KOPT-K1 (cell line): ENCODE data around the gene DENND6B.
"Not testable (repeated sequence)": the region's sequence is repeated elsewhere in the genome, so short reads cannot be mapped to it uniquely, and the experiment has no call there.

Source experiments
- H3K27ac ChIP-seq: fragments of 200-600 bp; sonication (generic); 2 replicates; pipeline ENCODE4 v1.5.1; 2016; ENCODE audit warnings: antibody characterized with exemption, mild to moderate bottlenecking, low read depth, low read length; ENCODE audit not compliant: poor library complexity, severe bottlenecking
- H3K36me3 ChIP-seq: fragments of 200-600 bp; sonication (generic); 2 replicates; pipeline ENCODE4 v1.5.1; 2017; ENCODE audit warnings: antibody characterized with exemption, mild to moderate bottlenecking, low read length, moderate library complexity; ENCODE audit not compliant: insufficient read depth
- H3K9me3 ChIP-seq: fragments of 200-600 bp; sonication (generic); 2 replicates; pipeline ENCODE4 v1.5.1; 2017; ENCODE audit warnings: antibody characterized with exemption, low read length, mild to moderate bottlenecking; ENCODE audit not compliant: insufficient read depth, poor library complexity, severe bottlenecking

Gene DENND6B

DNA sequence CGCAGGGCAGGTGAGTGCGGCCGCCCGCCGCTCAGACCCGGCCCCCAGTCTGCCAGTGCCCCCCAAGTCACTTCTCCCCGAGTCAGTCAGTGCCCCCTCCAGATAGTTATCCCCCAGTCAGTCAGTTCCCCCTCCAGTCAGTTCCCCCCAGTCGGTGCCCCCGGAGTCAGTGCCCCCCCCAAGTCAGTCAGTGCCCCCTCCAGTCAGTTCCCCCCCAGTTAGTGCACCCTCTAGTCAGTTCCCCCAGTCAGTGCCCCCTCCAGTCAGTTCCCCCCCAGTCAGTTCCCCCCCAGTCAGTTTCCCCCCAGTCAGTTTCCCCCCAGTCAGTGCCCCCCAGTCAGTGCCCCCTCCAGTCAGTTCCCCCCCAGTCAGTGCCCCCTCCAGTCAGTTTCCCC is 16.7 kb upstream of the DENND6B start:
- Histone ChIP-seq H3K36me3 (peaks cover 24% of the 10 kb centered on the region), H3K27ac (peak overlapping the region; percentile 75), H3K9me3 (no peaks in the 10 kb centered on the region)

GRCh38 chr22:50342651-50343540 is 16.1 kb upstream of the DENND6B start, which contains the start of gene PPP6R2:
TSS of gene PPP6R2 (plus strand) at chr22:50343327. CDS start at chr22:50393909, 50,582 bp downstream.
- Histone ChIP-seq H3K36me3 (peaks cover 18% of the 10 kb centered on the region), H3K9me3 (no peaks in the 10 kb centered on the region), H3K27ac (peak within 1 kb of the TSS; percentile 75)

DNA sequence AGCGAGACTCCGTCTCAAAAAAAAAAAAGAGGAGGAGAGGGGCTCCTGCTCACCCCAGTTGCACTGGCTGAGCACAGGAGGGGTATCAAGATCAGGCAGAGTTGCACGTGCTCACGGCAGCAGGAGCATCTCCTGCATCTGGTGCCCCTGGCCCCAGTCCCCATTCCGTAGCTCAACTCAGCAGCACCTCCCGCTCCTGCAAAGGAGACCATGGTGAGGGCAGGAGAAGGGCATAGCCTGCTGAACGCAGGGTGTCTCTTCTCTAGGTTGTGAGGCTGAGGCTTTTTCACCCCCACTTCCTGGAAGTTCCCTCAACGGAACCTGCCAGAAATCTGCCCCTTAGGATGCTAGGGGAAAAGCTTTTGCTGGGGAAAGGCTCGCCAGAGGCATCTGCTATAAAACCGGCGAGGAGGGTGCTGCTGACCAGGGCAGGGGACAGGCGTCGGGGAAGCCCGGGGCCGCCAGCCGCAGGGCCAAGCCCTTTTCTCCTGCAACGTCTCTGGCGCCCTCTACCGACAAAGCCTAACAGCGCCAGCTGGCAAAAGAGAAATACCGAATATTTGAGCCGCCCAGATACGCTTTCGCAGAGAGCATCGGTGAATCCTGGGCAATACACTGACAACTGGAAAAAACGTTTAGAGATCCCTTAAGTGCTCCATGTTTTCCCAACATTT is 15.3 kb upstream of the DENND6B start:
- Histone ChIP-seq H3K27ac (peak overlapping the region; percentile 75), H3K36me3 (peaks cover 10% of the 10 kb centered on the region), H3K9me3 (no peaks in the 10 kb centered on the region)

GRCh38 chr22:50339945-50340879 is 13.4 kb upstream of the DENND6B start:
- Histone ChIP-seq H3K36me3 (no peaks in the 10 kb centered on the region), H3K27ac (no peak overlapping the region), H3K9me3 (no peaks in the 10 kb centered on the region)

DNA sequence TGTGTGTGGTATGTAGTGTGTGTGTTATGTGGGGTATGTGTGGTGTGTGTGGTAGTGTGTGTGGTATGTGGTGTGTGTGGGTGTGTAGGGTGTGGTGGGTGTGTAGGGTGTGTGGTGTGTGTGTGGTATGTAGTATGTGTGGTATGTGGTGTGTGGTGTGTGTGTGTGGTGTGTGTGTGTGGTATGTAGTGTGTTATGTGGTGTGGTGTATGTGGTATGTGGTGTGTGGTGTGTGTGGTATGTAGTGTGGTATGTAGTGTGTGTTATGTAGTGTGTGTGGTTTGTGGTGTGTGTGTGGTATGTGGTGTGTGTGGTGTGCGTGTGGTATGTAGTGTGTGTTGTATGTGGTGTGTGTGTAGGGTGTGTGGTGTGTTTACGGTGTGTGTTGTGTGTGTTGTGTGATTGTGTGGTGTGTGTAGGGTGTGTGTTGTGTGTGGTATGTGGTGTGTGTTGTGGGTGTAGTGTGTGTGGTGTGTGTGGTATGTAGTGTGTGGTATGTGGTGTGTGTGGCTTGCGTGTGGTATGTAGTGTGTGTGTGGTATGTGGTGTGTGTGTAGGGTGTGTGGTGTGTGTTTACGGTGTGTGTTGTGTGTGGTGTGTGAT is 12.1 kb upstream of the DENND6B start:
- H3K9me3 ChIP-seq = no peaks in the 10 kb centered on the region
- no peak overlapping the region for H3K27ac ChIP-seq
- no peaks in the 10 kb centered on the region for H3K36me3 ChIP-seq

GRCh38 chr22:50338042-50338573 is 11.3 kb upstream of the DENND6B start:
- Histone ChIP-seq H3K36me3 (no peaks in the 10 kb centered on the region), H3K9me3 (no peaks in the 10 kb centered on the region), H3K27ac (no peak overlapping the region)

DNA sequence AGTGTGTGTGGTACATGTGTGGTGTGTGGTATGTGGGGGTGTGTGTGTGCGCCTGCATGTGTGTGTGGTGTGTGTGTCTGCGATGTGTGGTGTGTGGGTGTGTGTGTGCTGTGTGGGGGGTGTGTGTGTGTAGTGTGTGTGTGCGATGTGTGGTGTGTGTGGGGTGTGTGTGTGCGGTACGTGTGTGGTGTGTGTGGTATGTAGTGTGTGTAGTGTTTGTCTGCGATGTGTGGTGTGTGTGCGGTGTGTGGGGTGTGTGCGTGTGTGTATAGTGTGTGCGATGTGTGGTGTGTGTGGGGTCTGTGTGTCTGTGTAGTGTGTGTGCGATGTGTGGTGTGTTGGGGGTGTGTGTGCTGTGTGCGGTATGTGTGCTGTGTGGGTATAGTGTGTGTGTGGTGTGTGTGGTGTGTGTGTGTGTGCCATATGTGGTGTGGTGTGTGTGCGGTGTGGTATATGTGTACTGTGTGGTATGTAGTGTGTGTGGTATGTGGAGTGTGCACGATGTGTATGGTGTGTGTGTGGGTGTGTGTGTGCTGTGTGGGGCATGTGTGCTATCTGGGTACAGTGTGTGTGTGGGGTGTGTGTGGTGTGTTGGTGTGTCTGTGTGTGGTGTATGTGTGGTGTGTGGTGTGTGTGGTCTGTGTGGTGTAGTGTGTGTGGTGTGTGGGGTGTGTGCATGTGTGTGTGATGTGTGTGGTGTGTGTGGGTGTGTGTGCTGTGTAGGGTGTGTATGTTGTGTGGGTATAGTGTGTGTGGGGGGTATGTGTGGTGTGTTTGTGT is 10.6 kb upstream of the DENND6B start:
- no peak overlapping the region for H3K27ac ChIP-seq
- H3K9me3 ChIP-seq = no peaks in the 10 kb centered on the region
- H3K36me3 ChIP-seq = no peaks in the 10 kb centered on the region

GRCh38 chr22:50334433-50334832 is 7.6 kb upstream of the DENND6B start:
- not testable (repeated sequence) for H3K36me3 ChIP-seq, H3K27ac ChIP-seq

DNA sequence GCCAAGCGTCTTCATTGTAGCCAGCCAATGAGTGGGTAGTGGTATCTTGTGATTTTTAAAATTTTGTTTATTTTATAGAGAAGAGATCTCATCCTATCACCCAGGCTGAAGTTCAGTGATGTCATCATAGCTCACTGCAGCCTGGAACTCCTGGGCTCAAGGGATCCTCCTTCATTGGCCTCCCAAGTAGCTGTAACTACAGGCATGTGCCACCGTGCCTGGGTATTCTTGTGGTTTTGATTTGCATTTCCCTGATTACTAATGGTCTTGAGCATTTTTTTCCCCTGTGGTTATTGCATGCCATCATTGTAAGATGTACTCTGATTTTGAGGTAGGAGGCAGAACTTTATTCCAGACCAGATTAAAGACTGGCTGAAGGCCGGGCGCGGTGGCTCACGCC is 2.4 kb upstream of the DENND6B start:
- Histone ChIP-seq H3K9me3 (no peaks in the 10 kb centered on the region), H3K27ac (no peak overlapping the region), H3K36me3 (no peaks in the 10 kb centered on the region)

More at GRCh38 chr22:50334433-50334832, 7.6 kb upstream of the DENND6B start:
- not testable (repeated sequence) for H3K9me3 ChIP-seq

- Histone ChIP-seq H3K9me3 (no peaks in the 10 kb centered on the region), H3K27ac (no peak overlapping the region), H3K36me3 (no peaks in the 10 kb centered on the region)
Measured at GRCh38 chr22:50327711-50328019, 853 bp upstream of the DENND6B start.

DNA sequence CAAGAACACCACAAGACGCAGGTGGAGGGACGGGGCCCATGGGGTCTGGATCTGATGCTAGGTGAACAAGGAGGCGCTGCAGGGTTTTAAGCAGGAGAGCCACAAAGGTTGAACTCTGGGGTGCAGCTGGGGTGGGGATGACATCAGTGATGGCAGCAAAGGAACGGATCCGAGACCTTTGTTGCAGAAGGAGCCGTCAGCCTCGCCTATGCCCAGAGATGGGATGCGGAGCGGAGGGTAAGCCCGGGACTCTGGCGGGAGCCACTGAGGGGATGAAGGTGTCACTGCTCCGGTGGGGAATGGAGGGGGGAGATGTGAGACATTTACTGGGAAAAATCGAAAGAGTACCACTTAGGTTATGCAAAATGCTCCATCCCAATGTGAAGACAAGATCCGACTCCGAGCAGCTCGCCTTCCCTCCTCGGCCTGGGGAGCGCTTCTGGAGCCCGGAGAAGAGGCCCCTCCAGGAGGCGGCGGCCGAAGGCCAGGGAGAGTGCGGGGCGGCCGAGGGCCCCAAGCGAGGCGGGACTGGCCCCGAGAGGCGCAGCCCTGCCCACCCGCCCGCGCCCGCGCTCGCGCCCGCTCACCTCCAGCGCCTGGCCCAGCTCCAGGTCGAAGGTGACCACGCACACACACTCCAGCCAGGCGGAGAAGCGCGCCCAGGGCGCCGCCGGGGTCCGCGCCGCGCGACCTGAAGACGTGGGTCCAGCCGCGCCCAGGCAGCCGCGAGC is 422 bp downstream of the DENND6B start:
- Histone ChIP-seq H3K27ac (no peak overlapping the region), H3K9me3 (no peaks in the 10 kb centered on the region), H3K36me3 (no peaks in the 10 kb centered on the region)

DNA sequence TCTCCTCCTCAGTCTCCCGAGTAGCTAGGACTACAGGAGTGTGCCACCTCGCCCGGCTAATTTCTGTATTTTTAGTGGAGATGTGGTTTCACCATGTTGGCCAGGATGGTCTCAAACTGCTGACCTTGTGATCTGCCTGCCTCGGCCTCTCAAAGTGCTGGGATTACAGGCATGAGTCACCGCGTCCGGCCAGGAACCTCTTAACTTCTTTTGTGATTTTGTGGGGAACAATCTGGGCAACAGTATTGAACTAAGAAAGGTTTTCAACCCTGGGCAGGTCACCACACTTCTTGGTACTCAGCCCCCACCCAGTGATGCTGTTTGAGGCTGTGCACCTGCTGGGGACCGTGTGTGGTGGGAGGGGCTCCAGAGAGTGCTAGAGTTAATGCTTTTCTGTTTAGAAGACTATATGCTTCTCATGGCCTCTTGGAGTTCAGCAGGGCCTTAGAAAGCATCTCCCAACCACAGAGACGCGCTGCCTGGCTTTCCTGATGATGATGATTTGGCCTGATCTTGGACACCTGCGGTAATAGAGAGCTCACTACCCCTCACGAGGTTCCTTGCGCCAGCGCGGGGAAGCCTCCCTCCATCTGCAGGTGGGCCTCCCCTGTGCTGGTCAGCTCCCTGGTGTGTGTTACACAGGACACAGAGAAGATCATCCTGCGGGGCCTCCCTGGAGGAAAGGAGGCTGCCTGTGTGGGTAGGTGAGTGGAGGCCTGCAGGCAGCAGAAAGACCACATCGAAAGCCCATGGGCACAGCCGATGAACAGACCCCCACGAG is 1.2 kb downstream of the DENND6B start:
- no peak overlapping the region for H3K27ac ChIP-seq
- H3K36me3 ChIP-seq = no peaks in the 10 kb centered on the region
- H3K9me3 ChIP-seq = no peaks in the 10 kb centered on the region

DNA sequence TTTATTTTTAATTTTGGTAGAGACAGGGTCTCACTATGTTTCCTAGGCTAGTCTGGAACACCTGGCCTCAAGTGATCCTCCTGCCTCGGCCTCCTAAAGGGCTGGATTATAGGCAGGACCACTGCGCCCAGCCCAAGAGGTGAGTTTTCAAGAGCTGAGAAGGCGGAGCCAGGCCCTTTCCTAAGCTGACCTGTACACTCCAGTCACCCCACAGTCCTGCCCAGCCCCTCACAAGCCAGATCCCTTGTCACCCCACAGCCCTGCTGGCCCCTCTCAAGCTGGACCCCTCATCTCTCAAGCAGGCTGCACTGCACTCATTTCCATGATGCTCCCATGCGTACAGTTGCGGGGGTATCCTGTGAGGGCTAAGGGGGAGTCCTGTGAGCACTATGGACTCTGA is 2.9 kb downstream of the DENND6B start:
- Histone ChIP-seq H3K27ac (no peak overlapping the region), H3K36me3 (no peaks in the 10 kb centered on the region), H3K9me3 (no peaks in the 10 kb centered on the region)
